Astrocyte of the hippocampus (primary cell): ENCODE measurements around the gene FGF14.

Experiments used
- DNase-seq: peaks from one replicate; pipeline ENCODE4 v3.0.0; 2011; ENCODE audit warnings: low read depth, low spot score

The FGF14 gene

DNA sequence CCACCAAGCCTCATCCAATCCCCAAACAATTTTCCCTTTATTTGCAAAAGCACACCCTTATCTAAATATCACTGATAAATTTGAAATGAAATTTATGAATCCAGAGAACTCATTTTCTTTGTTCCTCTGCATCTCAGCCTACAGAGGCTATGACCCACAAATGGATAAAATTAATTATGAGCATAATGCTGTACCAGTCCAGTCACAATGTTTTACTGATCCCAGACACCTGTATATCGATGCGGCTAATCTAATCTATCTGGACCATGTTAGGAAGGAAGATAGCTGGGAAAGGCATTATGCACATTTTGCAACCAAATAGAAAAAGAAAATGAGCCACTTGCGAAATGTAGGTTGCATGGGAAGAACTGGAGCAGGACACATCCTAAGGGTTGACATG lies 150.0 kb downstream of the FGF14 start:
- DNase-seq = no peak

DNA sequence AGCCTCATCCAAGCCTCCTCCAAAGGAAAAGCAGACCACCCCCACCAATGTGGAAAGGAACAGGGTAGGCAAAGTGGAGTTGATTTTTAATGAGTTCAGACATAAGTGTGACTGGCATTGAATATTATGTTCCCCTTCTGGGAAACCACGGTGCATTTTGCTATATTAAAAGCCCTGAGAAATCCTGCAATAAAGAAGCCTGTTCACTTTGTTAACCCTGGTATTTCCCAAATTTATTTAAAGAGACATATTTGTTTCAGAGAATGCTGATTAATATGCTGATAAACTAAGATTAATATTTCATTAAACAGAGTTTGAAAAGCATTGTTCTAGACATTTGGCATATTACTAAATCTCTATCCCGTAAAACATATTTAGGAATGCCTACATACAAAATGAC lies 151.4 kb downstream of the FGF14 start:
- no peak for DNase-seq

- DNase-seq = no peak
These were observed 157.1 kb downstream of the FGF14 start for GRCh38 chr13:102244607-102245227.

- DNase-seq = no peak
These were observed 161.7 kb downstream of the FGF14 start for GRCh38 chr13:102240110-102240509.

DNA sequence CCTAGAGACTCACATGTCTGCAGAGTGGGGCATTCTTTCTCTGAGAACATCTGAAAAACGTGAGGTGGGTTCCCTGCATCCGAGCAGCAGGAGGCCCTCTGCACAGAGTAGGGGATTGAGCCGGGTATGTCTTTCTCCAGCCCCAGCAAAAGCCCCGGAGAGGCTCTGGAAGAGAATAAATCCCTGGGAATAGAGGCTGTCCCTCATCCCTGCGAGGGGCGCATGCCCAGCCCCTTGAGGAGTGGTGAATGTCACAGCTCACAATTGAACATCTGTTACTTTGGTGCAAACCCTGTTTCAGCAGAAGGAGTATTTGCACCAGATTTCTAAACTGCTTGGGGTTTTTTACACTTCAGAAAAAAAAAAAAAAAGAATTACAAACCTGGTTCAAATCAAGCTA lies 164.6 kb downstream of the FGF14 start:
- no peak for DNase-seq

DNA sequence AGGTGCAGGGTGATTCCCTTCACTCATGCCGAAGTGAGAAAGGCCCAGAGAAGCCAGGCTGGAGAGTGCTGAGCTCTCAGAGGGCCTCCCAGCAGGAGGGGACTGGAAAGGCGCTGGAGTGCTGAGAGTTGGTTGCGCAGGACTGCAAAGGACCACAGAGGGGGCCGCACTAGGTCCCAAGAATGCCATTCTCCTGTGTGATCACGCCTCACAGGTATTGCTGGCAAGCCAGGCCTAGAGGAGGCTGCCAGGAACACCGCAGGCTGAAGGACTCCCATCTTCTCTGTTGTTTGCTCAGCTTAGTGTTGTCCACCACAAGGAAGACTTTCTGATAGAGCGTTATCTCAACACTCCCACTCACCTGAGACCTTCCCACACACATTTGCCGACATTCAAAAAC lies 165.0 kb downstream of the FGF14 start:
- DNase-seq = no peak

DNA sequence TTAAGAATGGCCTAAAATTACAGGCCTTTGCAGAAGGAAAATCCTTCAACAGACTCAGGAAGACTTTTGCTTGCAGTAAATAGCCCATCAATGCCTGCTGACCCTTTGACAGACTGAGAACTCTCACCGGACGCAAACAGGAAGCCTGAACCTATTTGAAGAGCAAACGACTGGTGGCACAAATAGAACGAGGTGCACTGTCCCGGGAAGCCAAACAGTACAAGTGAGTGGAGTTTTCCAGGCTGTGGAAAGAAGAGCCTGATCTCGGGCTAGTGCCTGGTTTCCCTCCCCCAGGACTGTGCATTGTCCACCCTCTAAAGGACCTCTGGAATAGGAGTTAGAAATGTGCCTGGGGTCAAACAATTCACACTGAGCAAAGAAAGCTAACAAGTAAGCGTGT lies 165.5 kb downstream of the FGF14 start:
- DNase-seq = no peak

DNA sequence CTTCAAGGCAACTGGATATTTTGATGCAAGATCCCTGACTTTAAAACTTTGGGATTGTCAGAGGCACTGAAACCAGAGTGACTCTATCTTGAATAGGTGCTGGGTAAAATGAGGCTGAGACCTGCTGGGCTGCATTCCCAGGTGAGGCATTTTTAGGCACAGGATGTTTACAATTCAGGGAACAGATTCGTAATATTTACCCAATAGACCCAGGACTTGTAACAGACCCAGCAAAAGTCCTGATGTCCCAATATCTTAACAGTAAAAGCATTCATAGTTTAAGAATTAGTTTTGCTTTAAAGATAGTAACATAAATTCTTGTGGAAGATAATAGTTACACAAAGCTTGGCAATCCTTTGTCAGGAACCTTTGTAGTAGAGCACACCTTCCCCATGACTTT lies 166.2 kb downstream of the FGF14 start:
- DNase-seq = no peak

DNA sequence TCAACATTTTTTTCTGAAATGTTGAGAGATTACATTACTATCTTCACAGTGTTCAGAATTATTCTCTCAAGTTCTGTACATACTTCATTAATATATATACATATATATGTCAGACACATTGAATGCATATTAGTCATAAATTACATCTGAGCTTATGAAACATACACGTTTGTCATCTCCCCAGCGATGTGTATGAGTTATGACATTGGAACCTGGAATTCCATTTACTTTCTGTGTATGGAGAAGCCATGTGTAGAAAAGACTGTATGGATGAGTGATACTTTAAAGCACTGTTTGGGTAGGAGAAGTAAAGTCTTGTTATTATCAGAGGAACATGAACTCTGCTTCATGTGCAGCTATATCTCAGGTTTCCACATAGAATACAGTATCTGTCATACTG lies 167.2 kb downstream of the FGF14 start:
- no peak for DNase-seq

- no peak for DNase-seq
These were observed 168.2 kb downstream of the FGF14 start for GRCh38 chr13:102233566-102234208.

GRCh38 chr13:102231479-102231878 lies 170.4 kb downstream of the FGF14 start:
- DNase-seq = no peak

GRCh38 chr13:102227741-102228140 lies 174.1 kb downstream of the FGF14 start:
- no peak for DNase-seq

- no peak for DNase-seq
These were observed 175.3 kb downstream of the FGF14 start for GRCh38 chr13:102226591-102226990.

- no peak for DNase-seq
These were observed 176.0 kb downstream of the FGF14 start for GRCh38 chr13:102225892-102226291.

- DNase-seq = no peak
These were observed 181.1 kb downstream of the FGF14 start for GRCh38 chr13:102220681-102221228.

DNA sequence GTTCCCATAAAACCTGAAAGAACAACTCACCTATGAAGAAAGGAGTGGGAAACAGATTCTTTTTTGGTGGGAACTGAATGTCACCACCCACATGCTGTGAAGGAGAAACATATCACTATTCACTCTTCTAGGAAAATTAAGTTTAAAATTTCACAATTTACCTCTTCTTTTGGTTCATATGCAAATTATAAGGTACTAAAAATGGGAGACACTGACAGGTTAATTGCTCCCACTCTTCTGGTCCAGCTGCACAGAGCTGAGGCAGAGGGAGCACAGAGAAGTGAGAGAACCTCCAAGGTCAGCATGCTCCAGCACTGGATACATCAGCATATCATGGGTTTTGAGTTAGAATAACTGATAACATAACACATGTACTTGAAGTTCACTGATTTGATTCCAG lies 186.9 kb downstream of the FGF14 start:
- no peak for DNase-seq

GRCh38 chr13:102212729-102213128 lies 189.1 kb downstream of the FGF14 start:
- no peak for DNase-seq

DNA sequence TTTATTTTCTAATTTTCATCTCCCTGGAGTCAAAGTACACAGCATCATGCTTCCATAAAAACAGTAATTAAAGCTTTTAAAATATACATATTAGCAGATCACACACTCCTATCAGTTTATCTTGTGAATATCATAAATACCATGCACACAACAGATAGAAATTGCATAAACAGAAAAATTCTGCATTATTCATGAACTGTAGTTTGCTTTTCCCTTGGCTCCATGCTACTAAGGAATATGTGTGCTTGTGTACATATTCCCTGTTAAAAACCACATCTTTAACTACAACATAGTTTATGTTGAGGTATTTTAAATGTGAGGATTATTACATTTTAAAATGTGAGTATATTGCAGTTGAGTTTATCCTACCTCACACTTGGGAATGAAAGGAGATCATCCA lies 193.5 kb downstream of the FGF14 start:
- DNase-seq = no peak

- DNase-seq = no peak
These were observed 194.0 kb downstream of the FGF14 start for GRCh38 chr13:102207680-102208342.

GRCh38 chr13:102203718-102204117 lies 198.1 kb downstream of the FGF14 start:
- DNase-seq = no peak

- DNase-seq = no peak
These were observed 203.2 kb downstream of the FGF14 start for GRCh38 chr13:102198418-102199311.

DNA sequence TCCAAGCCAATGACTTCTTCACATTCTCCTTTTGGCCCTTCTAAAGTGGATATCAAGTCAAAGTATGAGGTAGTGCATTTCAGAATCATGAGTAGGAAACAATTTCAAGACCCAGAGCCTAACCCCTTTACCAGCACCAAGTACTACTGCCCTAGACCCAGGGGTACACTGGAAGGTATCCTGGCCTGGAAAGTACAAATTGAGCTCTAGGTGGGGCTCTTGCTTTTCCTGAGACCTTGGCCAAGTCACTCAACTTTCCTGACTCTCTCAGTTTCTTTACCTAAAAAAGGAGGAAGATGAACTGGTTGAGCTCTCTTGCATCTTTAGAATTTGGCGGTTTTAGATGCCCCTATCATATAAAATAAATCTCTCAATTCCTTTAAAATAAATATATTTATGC lies 204.7 kb downstream of the FGF14 start:
- no peak for DNase-seq
